GDM1 (cell line): ENCODE results near the gene TAF4.

Source experiments
- DNase-seq: peaks from one replicate; lab custom pipeline; 2025; lab: John Stamatoyannopoulos, UW

Gene TAF4

DNA sequence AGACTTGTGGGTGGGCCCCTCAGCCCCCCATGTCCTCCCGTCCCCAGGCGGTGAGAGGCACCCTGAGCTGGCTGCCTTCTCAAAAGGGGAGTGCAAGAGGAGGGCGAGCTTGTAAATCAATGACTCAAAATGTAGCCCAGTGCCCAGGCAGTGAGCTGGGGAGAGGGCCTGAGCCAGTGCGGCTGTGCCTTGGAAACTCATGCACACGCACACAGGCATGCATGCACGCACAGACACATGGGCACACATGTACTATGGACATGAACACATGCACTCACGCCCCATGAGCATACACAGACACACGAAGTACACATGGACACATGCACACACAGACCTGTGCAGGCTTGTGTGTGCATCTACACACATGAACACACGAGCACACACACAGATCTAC is 133.5 kb downstream of the TAF4 start:
- DNase-seq = no peak

- no peak for DNase-seq
Measured at GRCh38 chr20:61931476-61932198, 134.0 kb downstream of the TAF4 start.

DNA sequence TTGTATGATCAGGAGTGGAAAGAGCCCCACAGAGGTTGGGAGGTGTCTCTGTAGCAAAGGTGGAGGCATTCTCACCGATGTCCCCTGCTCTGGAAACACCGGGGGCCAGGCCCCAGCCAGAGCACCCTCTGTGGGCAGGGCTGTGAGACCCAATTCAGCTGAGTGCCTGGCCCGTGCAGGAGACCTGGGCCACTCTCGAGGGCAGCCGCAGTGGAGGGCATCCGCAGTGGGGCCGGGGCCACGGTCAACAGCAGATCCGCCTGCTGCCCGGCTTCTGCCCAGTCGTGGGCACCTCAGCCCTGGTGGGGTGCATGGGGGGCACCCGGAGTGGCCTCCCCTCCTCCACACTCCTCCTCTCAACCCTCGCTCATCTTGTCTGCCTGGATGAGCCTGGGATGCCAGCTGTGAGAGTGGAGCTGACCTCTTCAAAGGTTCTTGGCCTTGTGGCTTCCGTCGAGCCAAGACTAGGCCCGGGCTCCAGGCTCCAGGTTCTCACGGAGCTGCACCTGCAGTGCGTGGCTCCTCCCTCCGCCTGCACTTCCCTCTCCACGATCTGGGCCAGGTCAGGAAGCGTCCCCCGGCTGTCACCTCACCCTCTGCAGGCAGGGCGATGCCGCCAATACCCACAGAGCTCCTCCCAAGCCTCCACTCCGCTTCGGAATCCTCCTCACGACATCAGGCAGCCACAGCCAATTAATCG is 134.8 kb downstream of the TAF4 start:
- DNase-seq = no peak

- no peak for DNase-seq
Measured at GRCh38 chr20:61929971-61930666, 135.6 kb downstream of the TAF4 start.

GRCh38 chr20:61929561-61929960 is 136.1 kb downstream of the TAF4 start:
- no peak for DNase-seq

- DNase-seq = no peak
Measured at GRCh38 chr20:61927826-61928541, 137.7 kb downstream of the TAF4 start.

GRCh38 chr20:61927193-61927825 is 138.4 kb downstream of the TAF4 start:
- no peak for DNase-seq

GRCh38 chr20:61926796-61927192 is 138.9 kb downstream of the TAF4 start:
- no peak for DNase-seq

- no peak for DNase-seq
Measured at GRCh38 chr20:61926253-61926613, 139.4 kb downstream of the TAF4 start.

GRCh38 chr20:61925555-61926252 is 140.0 kb downstream of the TAF4 start:
- no peak for DNase-seq

GRCh38 chr20:61924858-61925554 is 140.7 kb downstream of the TAF4 start:
- DNase-seq = no peak
